OCI-LY3 (cell line): ENCODE measurements around the gene MAP3K9.

Experiments used
- EZH2phosphoT487 ChIP-seq: fragments of 200-600 bp; shearing (Covaris generic); IDR thresholded peaks from 2 replicates; pipeline ENCODE4 v1.6.1; 2018; ENCODE audit warnings: antibody characterized with exemption, mixed run types, low read depth
- TF ChIP-seq, protein P1 (sequence below): fragments of 200-600, 300-600 bp; sonication (generic); IDR thresholded peaks from 2 replicates; pipeline ENCODE4 v1.5.1; 2014; ENCODE audit warnings: antibody characterized with exemption, low read length, low read depth

DNA sequence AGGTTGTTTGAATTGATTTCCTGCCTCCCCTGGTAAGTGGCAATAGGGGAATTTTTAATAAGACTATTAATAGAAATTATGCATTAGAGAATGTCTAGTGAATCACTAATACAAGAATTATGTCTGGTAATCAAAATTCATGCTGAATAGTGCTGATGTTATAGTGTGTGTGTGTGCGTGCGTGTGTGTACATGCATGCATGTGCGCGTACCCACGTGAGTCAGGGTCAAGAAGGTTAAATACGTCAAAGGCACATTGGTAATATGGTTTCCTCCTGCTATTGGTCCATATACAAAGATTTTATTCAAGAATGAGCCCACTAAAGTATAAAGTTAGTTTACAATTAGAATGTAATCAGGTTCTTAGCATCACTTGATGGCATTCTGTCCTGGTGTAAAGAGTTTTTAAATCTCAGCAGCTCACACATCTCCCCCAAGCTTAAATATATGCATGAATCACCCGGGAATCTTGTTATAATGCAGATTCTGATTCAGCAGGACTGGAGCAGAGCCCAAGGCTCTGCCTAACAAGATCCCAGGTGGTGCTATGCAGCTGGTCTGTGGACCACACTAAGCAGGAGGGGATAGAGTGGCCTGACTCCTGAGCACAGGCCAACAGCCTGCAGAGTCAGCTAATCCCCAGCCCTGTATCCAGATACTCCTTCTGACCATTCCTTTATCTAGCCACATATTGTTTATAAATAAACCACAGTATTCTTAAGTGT is 123.7 kb downstream of the MAP3K9 start:
- TF ChIP-seq, protein P1, sequence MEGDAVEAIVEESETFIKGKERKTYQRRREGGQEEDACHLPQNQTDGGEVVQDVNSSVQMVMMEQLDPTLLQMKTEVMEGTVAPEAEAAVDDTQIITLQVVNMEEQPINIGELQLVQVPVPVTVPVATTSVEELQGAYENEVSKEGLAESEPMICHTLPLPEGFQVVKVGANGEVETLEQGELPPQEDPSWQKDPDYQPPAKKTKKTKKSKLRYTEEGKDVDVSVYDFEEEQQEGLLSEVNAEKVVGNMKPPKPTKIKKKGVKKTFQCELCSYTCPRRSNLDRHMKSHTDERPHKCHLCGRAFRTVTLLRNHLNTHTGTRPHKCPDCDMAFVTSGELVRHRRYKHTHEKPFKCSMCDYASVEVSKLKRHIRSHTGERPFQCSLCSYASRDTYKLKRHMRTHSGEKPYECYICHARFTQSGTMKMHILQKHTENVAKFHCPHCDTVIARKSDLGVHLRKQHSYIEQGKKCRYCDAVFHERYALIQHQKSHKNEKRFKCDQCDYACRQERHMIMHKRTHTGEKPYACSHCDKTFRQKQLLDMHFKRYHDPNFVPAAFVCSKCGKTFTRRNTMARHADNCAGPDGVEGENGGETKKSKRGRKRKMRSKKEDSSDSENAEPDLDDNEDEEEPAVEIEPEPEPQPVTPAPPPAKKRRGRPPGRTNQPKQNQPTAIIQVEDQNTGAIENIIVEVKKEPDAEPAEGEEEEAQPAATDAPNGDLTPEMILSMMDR, result no peak
- TF ChIP-seq EZH2phosphoT487, result no peak
